GM12801 (cell line): ENCODE results near the gene ATP6V0A4.

ENCODE experiments used
- TF ChIP-seq, protein P1 (sequence below): IDR thresholded peaks from one replicate; pipeline ENCODE4 v1.5.1; 2011; ENCODE audit warnings: control low read depth; ENCODE audit not compliant: insufficient read length; ENCODE audit errors: extremely low read depth

The ATP6V0A4 gene

DNA sequence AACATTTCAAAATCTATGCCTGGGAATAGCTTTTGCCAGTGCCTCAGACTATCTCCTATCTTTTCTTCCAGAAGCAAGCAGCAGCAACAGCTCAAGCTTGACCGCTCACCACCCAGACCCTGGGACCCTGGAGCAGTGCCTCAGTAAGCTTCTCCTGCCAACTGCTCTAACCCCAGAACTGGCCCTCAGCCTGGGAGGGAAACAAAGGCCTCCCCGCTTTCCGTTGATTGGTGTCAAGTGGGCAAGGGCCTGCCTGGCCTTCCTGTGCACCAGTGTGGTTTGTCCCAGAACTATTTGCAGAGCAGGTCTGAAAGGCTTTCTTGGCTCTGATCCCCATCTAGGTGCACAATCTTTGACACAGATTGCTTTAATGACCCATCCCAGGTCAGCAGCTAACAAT is 3.3 kb upstream of the ATP6V0A4 start:
- TF ChIP-seq, protein P1, sequence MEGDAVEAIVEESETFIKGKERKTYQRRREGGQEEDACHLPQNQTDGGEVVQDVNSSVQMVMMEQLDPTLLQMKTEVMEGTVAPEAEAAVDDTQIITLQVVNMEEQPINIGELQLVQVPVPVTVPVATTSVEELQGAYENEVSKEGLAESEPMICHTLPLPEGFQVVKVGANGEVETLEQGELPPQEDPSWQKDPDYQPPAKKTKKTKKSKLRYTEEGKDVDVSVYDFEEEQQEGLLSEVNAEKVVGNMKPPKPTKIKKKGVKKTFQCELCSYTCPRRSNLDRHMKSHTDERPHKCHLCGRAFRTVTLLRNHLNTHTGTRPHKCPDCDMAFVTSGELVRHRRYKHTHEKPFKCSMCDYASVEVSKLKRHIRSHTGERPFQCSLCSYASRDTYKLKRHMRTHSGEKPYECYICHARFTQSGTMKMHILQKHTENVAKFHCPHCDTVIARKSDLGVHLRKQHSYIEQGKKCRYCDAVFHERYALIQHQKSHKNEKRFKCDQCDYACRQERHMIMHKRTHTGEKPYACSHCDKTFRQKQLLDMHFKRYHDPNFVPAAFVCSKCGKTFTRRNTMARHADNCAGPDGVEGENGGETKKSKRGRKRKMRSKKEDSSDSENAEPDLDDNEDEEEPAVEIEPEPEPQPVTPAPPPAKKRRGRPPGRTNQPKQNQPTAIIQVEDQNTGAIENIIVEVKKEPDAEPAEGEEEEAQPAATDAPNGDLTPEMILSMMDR = no peak

DNA sequence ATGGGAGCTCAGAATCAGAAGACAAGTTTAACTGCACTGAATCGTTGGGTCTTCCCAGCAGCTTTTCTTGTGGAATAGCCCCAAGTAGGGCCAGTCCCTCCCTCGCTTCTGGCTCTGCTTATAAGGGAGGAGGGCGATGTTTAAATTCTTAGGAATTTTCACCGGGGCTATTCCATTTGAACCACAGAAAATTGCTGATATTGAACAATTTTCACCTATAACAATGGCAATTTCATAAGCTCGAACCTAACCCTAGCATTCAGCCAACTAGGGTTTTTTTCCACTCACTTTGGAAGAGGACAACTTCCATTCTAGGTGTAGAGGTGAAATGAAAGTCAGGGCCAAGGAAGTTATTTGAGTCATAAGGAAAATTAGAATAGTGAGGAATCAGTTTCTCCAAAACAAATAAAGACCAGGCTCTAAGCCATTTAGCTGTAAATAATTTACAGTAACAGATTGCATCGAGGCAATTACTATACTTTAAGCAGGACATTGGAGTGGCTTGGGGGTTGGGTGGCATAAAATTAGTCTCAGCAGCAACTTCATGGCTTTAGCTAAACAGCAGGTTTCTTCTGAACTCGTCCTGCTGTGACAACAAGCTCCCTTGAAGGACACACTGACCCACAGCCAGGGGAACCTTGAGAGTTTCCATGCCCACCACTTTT is 1.5 kb upstream of the ATP6V0A4 start:
- TF ChIP-seq, protein P1 = no peak

DNA sequence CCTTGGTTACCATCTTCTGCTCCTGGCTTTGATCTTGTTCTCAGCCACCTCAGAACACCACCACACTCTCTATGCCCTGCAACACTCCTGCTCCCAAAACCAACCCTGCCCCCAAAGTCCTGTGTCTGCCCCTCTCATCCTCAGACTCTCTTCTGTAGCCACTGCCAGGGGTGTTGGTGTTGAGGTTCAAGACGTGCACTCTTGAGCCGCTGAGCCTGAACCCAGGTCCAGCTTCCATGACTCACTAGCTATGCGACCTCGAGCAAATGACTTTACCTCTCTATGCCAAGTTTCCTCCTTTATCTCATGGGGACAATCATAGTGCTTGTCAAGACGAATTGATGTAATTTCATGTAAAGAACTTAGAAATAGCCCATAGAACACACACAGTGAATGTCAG is 840 bp upstream of the ATP6V0A4 start:
- TF ChIP-seq, protein P1 = no peak

DNA sequence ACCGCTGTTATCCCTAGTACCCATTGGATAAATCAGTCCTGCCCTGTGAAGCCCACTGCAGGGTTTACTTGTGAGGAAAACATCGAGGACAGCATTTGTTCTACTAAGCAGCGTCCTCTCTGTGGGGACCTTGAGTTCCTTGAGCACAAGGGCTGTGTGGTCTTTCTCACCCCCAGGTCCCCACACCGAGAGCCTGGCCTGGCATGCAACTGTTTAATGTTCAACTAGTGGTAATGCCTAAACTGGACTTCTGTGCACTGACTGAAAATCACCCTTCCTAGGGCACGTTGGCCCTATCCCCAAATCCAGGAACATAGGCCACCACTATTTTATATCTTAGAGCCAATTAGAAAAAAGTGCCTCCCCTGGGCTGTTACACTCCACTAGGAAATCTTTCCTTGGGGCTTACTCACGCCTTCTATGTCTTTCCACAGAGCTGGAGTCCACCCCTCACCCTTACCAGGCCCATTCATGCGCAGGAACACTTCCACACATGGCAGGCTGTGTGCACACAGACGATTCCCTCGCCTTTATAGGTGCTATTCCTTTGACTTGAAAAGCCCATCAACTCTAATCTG is 1.9 kb downstream of the ATP6V0A4 start:
- TF ChIP-seq, protein P1 = no peak

DNA sequence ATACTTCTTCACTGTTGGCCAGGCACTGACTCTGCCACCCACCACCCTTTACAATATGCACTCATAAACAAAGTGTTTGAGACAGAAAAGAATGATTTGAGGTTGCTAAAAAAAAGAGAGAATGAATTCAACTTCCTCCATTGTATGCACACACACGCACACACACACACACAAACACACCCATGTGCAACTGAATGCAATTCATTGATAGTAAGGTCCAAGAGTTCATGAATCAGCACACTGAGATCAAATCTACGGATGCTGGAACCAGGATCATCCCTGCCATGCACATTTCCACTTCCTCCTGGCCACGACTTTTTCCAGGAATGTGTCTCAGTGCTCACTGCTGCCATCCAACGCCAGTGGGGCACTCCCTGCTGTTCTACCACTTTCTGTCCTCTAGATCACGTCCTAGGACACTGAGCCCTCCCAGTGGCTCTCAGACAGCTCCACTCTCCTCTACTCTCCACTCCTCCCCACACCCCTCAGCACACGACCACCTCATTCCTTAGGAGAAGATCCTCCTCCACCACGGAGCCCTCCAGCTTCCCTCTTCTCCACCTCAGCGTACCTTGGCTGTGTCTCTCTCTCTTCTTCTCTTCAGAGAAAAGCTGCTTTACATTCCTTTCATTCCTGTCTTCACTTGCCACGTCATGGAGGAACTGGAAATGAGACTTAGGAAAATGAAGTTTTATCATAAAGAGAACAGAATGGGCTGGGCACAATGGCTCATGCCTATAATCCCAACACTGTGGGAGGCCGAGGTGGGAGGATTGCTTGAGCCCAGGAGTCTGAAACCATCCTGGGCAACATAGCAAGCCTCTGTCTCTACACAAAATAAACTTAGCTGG is 12.2 kb downstream of the ATP6V0A4 start:
- TF ChIP-seq, protein P1 = no peak

DNA sequence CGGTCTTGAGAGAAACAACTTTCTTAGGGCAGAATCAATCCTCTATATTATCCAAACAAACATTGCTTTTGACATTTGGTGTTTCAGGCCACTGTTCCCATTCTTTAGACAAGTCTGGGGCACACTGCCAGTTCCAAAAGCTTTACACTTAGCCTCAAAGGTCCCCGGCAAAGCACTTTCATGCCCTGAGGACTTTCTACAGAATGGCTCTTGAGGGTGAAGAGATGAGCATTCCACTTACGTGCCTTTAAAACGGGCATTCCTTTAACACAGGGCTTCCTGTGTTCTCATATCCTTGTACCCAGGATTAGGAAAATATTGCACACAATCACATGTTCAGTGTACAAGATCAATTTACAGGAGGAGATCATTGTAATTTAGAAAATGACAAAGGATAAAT is 13.3 kb downstream of the ATP6V0A4 start:
- TF ChIP-seq, protein P1 = no peak

DNA sequence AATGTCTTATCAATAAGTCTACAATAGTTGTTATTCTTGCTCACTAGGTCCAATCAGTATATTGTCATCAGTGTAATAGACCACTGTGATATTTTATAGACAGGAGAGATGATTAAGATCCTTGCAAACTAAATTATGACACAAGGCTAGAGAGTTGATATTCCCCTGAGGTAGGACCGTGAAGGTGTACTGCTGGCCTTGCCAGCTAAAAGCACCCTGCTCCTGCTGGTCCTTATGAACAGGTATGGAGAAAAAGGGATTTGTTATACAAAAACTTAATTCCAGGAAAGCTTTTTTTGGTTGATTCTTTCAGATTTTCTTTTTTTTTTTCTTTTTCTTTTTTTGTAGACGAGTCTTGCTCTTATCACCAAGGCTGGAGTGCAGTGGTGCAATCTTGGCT is 17.0 kb downstream of the ATP6V0A4 start:
- TF ChIP-seq, protein P1 = no peak
